T-cell (primary cell): ENCODE results near the gene BCKDHA. TPM values are rescaled to one million over a fixed set of nuclear protein-coding genes. Genes with fewer than 3 reads are reported as not detected.
A peak's percentile ranks its signal among the peaks of the same experiment; 100 is the strongest.

Experiments
- ATAC-seq, 4 experiments: fragments of 200-7000 bp in 3 of 4; fragments of 150-1000 bp in 1 of 4; cut with Tn5 transposase; replicated peaks in 1 of 4; 1 replicate in 3 of 4; 2 replicates in 1 of 4; pipeline ENCODE4 v1.10.0; 2021; ENCODE audit warnings: moderate library complexity in 3 of 4, mild to moderate bottlenecking in 2 of 4, moderate number of reproducible peaks in 1 of 4
- CTCF ChIA-PET, 2 donors: fragments of 300-600 bp; sonication (Branson Sonifier 250); formaldehyde crosslinking; loops; one replicate each; lab custom pipeline; 2022; ENCODE audit warnings: antibody characterized with exemption in 2 of 2; lab: Charles Lee
- POLR2A ChIA-PET, 2 donors: fragments of 300-600 bp; sonication (Branson Sonifier 250); formaldehyde crosslinking; loops; one replicate each; lab custom pipeline; 2022; ENCODE audit warnings: antibody characterized with exemption in 2 of 2; lab: Charles Lee
- DNase-seq, 35 experiments: peaks; one replicate each; pipeline versions ENCODE4 v3.0.0 to v3.0.0-alpha.2; 2013 to 2023
- H3K27ac ChIP-seq: one replicate; pipeline ENCODE4 v1.5.1; 2013; ENCODE audit warnings: low read length
- H3K27me3 ChIP-seq, 2 experiments: replicated peaks in 1 of 2; 1 replicate in 1 of 2; 2 replicates in 1 of 2; pipeline versions ENCODE4 v1.6.1 to v1.7.0; 2013; ENCODE audit warnings: low read length in 1 of 2, mixed read lengths in 1 of 2; ENCODE audit not compliant: control insufficient read depth in 2 of 2, insufficient read depth in 2 of 2; ENCODE audit errors: extremely low read depth in 1 of 2
- H3K36me3 ChIP-seq, 2 donors: 1 replicate in 1 of 2; 2 replicates in 1 of 2; pipeline versions ENCODE4 v1.6.1 to v1.7.0; 2013; ENCODE audit warnings: low read length in 1 of 2; ENCODE audit not compliant: control insufficient read depth in 2 of 2, insufficient read depth in 1 of 2; ENCODE audit errors: extremely low read depth in 1 of 2
- H3K4me1 ChIP-seq, 2 experiments: 1 replicate in 1 of 2; 2 replicates in 1 of 2; pipeline versions ENCODE4 v1.6.1 to v1.7.0; 2013; ENCODE audit warnings: low read length in 2 of 2, mixed read lengths in 1 of 2; ENCODE audit not compliant: insufficient read depth in 2 of 2, control insufficient read depth in 1 of 2; ENCODE audit errors: extremely low read depth in 1 of 2
- H3K4me3 ChIP-seq, 2 donors: 1 replicate in 1 of 2; 2 replicates in 1 of 2; pipeline versions ENCODE4 v1.5.1 to v1.7.0; 2013; ENCODE audit warnings: mild to moderate bottlenecking in 2 of 2, low read length in 1 of 2, moderate library complexity in 1 of 2; ENCODE audit not compliant: control insufficient read depth in 1 of 2; ENCODE audit errors: extremely low read depth in 1 of 2
- H3K9me3 ChIP-seq: 2 replicates; pipeline ENCODE4 v1.7.0; 2013
- H3K27ac Mint-ChIP-seq, 2 donors: one replicate each; pipeline ENCODE4 v1.8.0; 2020 to 2021; ENCODE audit warnings: mild to moderate bottlenecking in 2 of 2, mixed read lengths in 2 of 2
- H3K27me3 Mint-ChIP-seq, 2 donors: one replicate each; pipeline ENCODE4 v1.8.0; 2021 to 2022; ENCODE audit warnings: mixed read lengths in 2 of 2
- H3K36me3 Mint-ChIP-seq: one replicate; pipeline ENCODE4 v1.8.0; 2021; ENCODE audit warnings: mixed read lengths
- H3K4me1 Mint-ChIP-seq, 3 donors: one replicate each; pipeline ENCODE4 v1.8.0; 2020 to 2022; ENCODE audit warnings: mixed read lengths in 3 of 3, mild to moderate bottlenecking in 1 of 3
- H3K4me3 Mint-ChIP-seq, 3 donors: one replicate each; pipeline ENCODE4 v1.8.0; 2020 to 2022; ENCODE audit warnings: mild to moderate bottlenecking in 3 of 3, mixed read lengths in 3 of 3, moderate library complexity in 3 of 3
- H3K9me3 Mint-ChIP-seq, 3 donors: one replicate each; pipeline ENCODE4 v1.8.0; 2020 to 2022; ENCODE audit warnings: mixed read lengths in 3 of 3
- WGBS: methylation state at CpG from one replicate; pipeline ENCODE4 v1.1.5; 2013; ENCODE audit warnings: missing lambda C conversion rate; ENCODE audit not compliant: insufficient coverage; 5-methylcytosine and 5-hydroxymethylcytosine counted together
- total RNA-seq, 35 experiments: library from RNA in 6 of 35; stranded (reverse) in 6 of 35; fragments of 120-200 nt in 1 of 35; gene quantifications; one replicate each; pipeline versions ENCODE4 v1.2.1 to v1.2.4 and lab custom pipeline; 2013 to 2026

The BCKDHA gene
- total RNA-seq, 5 donors from 2014 or later (not counting 1 experiment from before 2014, with no cell fraction given), result 13.0 to 28.6 (median 27.0) TPM

- Histone ChIP-seq H3K4me3 (peak within 1 kb of the TSS; percentile 85), H3K27ac (peak within 1 kb of the TSS; percentile 99), H3K27me3 (no peaks in the 10 kb centered on the region), H3K9me3 (no peaks in the 10 kb centered on the region), H3K36me3 (peaks cover 0 to 2% of the 10 kb centered on the region in 2 donors), H3K4me1 (peaks cover 13 to 31% of the 10 kb centered on the region in 2 experiments)
- peak within 1 kb of the TSS; percentile 83 to 94 (median 89) for H3K4me3 Mint-ChIP-seq
- 0% methylated on average over 38 of the region's 56 CpGs for WGBS
- ChIA-PET CTCF (interaction anchor here (0.5 to 3.0 kb wide), 18 partner anchors 9 to 207 kb away, joined by 3 to 17 read pairs (median 4); partner anchors contain the start of genes B3GNT8 (in 1 of the 2) and DMAC2 (in 1 of the 2)), POLR2A (interaction anchor here (0.5 to 2.7 kb wide), 17 partner anchors 8 to 898 kb away, joined by 3 to 49 read pairs (median 4); partner anchors contain the start of genes BLVRB (in 1 of the 2), HNRNPUL1 (in 1 of the 2) and TGFB1 (in 1 of the 2))
- ATAC-seq (peak; percentile 94 to 97 (median 96)), DNase-seq (peak; percentile 96 to 99 (median 99))
- no peaks in the 10 kb centered on the region for H3K9me3 Mint-ChIP-seq
- H3K27me3 Mint-ChIP-seq, result no peaks in the 10 kb centered on the region
- H3K27ac Mint-ChIP-seq, result peak within 1 kb of the TSS; percentile 98 to 100
- peaks cover 28 to 40% (median 36%) of the 10 kb centered on the region in 3 donors for H3K4me1 Mint-ChIP-seq
- no peaks in the 10 kb centered on the region for H3K36me3 Mint-ChIP-seq
Measured at GRCh38 chr19:41363753-41364523, 33.7 kb upstream of the BCKDHA start, which contains the start of gene B9D2. Gene B9D2 (minus strand): TSS chr19:41364149. CDS start chr19:41363519, 630 bp downstream.

DNA sequence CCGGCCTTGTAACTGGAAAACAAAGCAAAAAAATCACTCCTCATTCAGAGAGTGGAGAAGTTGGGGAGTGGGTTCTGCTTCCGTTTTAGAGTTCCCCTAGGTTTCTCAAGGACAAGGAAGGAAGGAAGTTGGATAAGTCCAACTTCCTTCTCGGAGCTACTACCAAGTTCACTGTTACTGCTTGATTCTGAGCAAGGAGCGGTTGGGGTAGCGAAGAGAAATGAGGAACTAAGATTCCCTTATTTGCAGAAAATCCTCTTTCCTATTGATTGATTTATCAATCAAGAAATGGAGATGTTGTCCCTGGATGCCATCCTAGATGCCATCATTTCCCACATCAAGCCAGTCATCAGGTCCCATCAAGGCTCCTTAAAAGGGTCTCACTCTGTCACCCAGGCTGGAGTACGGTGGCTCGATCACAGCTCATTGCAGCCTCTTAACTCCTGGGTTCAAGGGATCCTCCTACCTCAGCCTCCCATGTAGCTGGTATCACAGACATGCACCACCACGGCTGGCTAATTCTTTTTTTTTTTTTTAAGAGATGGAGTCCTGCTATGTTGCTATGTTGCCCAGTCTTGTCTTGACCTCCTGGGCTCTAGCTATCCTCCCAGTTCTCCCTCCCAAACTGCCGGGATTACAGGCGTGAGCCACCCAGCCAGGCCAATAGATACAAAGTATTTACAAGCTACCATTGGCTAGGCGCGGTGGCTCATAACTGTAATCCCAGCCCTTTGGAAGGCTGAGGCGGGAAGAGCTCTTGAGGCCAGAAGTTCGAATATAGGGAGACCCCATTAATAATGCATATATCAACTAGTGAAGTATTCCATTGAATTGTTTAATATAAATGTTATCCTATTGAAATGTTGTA is 32.9 kb upstream of the BCKDHA start:
- Mint-ChIP-seq H3K4me1 (peaks cover 26 to 35% (median 31%) of the 10 kb centered on the region in 3 donors), H3K27me3 (no peaks in the 10 kb centered on the region), H3K36me3 (no peaks in the 10 kb centered on the region), H3K27ac (peak overlapping the region; percentile 98 to 100), H3K4me3 (peak overlapping the region; percentile 83 to 94 (median 89)), H3K9me3 (no peaks in the 10 kb centered on the region)
- POLR2A ChIA-PET, result interaction anchor here (0.6 to 2.7 kb wide), 14 partner anchors 9 to 899 kb away, joined by 3 to 49 read pairs (median 4); partner anchors contain the start of genes BLVRB (in 1 of the 2), HNRNPUL1 (in 1 of the 2) and TGFB1 (in 1 of the 2)
- peak overlapping the region; percentile 85 for H3K4me3 ChIP-seq
- WGBS, result 83% methylated on average over 2 of the region's 14 CpGs
- H3K36me3 ChIP-seq, result peaks cover 0 to 2% of the 10 kb centered on the region in 2 donors
- no peaks in the 10 kb centered on the region for H3K9me3 ChIP-seq
- ATAC-seq (no peak), DNase-seq (no peak)
- CTCF ChIA-PET, result interaction anchor here in 1 of 2 donors (0.5 to 3.0 kb wide), 16 partner anchors 8 to 1078 kb away, joined by 3 to 17 read pairs (median 4); partner anchors contain the start of gene DMAC2
- no peaks in the 10 kb centered on the region for H3K27me3 ChIP-seq
- peak overlapping the region; percentile 99 for H3K27ac ChIP-seq
- H3K4me1 ChIP-seq, result peaks cover 13 to 26% of the 10 kb centered on the region in 2 experiments

- Histone ChIP-seq H3K9me3 (no peaks in the 10 kb centered on the region), H3K27ac (no peak overlapping the region), H3K36me3 (peaks cover 0 to 2% of the 10 kb centered on the region in 2 donors), H3K4me1 (peaks cover 13 to 26% of the 10 kb centered on the region in 2 experiments), H3K27me3 (no peaks in the 10 kb centered on the region), H3K4me3 (no peak overlapping the region)
- POLR2A ChIA-PET, result interaction anchor here (0.6 to 0.9 kb wide), 3 partner anchors 10 to 1818 kb away, joined by 3 to 6 read pairs (median 5); partner anchors contain the start of gene TMEM91 (in 1 of the 2)
- DNase-seq (peak in 1 of 35 experiments; percentile 13), ATAC-seq (no peak)
- peak overlapping the region in 1 of 2 donors; percentile 39 for H3K27ac Mint-ChIP-seq
- no peaks in the 10 kb centered on the region for H3K9me3 Mint-ChIP-seq
- 93% methylated on average over 1 of the region's 1 CpG for WGBS
- CTCF ChIA-PET, result interaction anchor here in 1 of 2 donors (0.6 to 3.0 kb wide), 6 partner anchors 8 to 628 kb away, joined by 3 to 17 read pairs (median 4); partner anchors contain the start of gene ATP1A3
- H3K4me3 Mint-ChIP-seq, result peak overlapping the region in 2 of 3 donors; percentile 0 to 32
- no peaks in the 10 kb centered on the region for H3K36me3 Mint-ChIP-seq
- no peaks in the 10 kb centered on the region for H3K27me3 Mint-ChIP-seq
- H3K4me1 Mint-ChIP-seq, result peaks cover 20 to 29% (median 25%) of the 10 kb centered on the region in 3 donors
Measured at GRCh38 chr19:41366089-41366488, 31.5 kb upstream of the BCKDHA start.

DNA sequence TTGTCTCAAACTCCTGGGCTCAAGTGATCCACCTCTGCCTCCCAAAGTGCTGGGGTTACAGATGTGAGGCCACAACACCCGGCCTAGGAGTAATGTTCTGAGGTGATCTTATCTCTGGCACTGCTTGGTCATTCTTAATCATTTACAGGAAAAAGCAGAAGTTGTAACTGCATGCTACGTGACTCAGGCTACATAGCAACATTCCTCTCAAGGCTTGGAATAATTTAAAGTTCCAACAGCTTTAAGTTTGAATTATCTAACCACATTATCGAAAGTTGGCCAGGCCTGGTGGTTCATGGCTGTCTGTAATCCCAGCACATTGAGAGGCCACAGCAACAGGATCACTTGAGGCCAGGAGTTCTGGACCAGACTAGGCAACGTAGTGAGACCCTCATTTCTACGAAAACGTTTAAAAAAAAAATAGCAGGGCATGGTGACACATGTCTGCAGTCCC is 29.7 kb upstream of the BCKDHA start:
- DNase-seq (no peak), ATAC-seq (no peak)
- Histone ChIP-seq H3K36me3 (peaks cover 0 to 2% of the 10 kb centered on the region in 2 donors), H3K4me1 (peaks cover 9 to 22% of the 10 kb centered on the region in 2 experiments), H3K4me3 (no peak overlapping the region), H3K27me3 (no peaks in the 10 kb centered on the region), H3K9me3 (no peaks in the 10 kb centered on the region), H3K27ac (no peak overlapping the region)
- no peaks in the 10 kb centered on the region for H3K27me3 Mint-ChIP-seq
- 92% methylated on average over 5 of the region's 6 CpGs for WGBS
- CTCF ChIA-PET, result interaction anchor here in 1 of 2 donors (0.6 to 0.7 kb wide), 2 partner anchors 10 to 31 kb away, joined by 3 read pairs; no protein-coding TSS in a partner anchor
- H3K4me3 Mint-ChIP-seq, result no peak overlapping the region
- POLR2A ChIA-PET, result no interaction called here
- H3K27ac Mint-ChIP-seq, result no peak overlapping the region
- H3K36me3 Mint-ChIP-seq, result no peaks in the 10 kb centered on the region
- H3K9me3 Mint-ChIP-seq, result no peaks in the 10 kb centered on the region
- peaks cover 18 to 23% (median 20%) of the 10 kb centered on the region in 3 donors for H3K4me1 Mint-ChIP-seq

- H3K9me3 Mint-ChIP-seq, result no peaks in the 10 kb centered on the region
- ATAC-seq, result no peak
- no peak overlapping the region for H3K27ac ChIP-seq
- WGBS, result no CpG with 5 or more reads among the region's 2 CpGs
- H3K27ac Mint-ChIP-seq, result no peak overlapping the region
- peaks cover 0 to 2% of the 10 kb centered on the region in 2 donors for H3K36me3 ChIP-seq
- H3K27me3 Mint-ChIP-seq, result no peaks in the 10 kb centered on the region
- CTCF ChIA-PET, result interaction anchor here (0.7 to 1.7 kb wide), 2 partner anchors 14 to 416 kb away, joined by 3 to 5 read pairs; no protein-coding TSS in a partner anchor
- no peaks in the 10 kb centered on the region for H3K27me3 ChIP-seq
- H3K4me1 Mint-ChIP-seq, result peaks cover 3 to 9% (median 5%) of the 10 kb centered on the region in 3 donors
- H3K9me3 ChIP-seq, result no peaks in the 10 kb centered on the region
- DNase-seq, result no peak
- peaks cover 0 to 8% of the 10 kb centered on the region in 2 experiments for H3K4me1 ChIP-seq
- POLR2A ChIA-PET, result interaction anchor here in 1 of 2 donors (0.7 kb wide), 1 partner anchor 410 kb away, joined by 3 read pairs; no protein-coding TSS in a partner anchor
- no peaks in the 10 kb centered on the region for H3K36me3 Mint-ChIP-seq
- no peak overlapping the region for H3K4me3 ChIP-seq
- no peak overlapping the region for H3K4me3 Mint-ChIP-seq
Measured at GRCh38 chr19:41369769-41370168, 27.8 kb upstream of the BCKDHA start.
